Vagina (tissue), 2 donors: ENCODE measurements around the gene PTPN6. TPM values are rescaled to one million over a fixed set of nuclear protein-coding genes. Genes with fewer than 3 reads are reported as not detected.

Experiments
- DNase-seq, 2 donors: peaks; one replicate each; pipeline ENCODE4 v3.0.0-alpha.2; 2017; ENCODE audit errors: extremely low spot score in 2 of 2
- H3K27ac ChIP-seq: fragments of 200-600 bp; sonication (generic); one replicate; pipeline ENCODE4 v1.5.1; 2019
- H3K27me3 ChIP-seq: fragments of 200-600 bp; sonication (generic); one replicate; pipeline ENCODE4 v1.5.1; 2019
- H3K36me3 ChIP-seq, 2 donors: fragments of 200-600 bp; sonication (generic); one replicate each; pipeline ENCODE4 v1.5.1; 2017 to 2019
- H3K4me1 ChIP-seq: fragments of 200-600 bp; sonication (generic); one replicate; pipeline ENCODE4 v1.5.1; 2019
- H3K4me3 ChIP-seq, 2 donors: fragments of 200-600 bp; sonication (generic); 1 replicate in 1 of 2; 2 replicates in 1 of 2; pipeline ENCODE4 v1.5.1; 2016 to 2019
- H3K9me3 ChIP-seq: fragments of 200-600 bp; sonication (generic); one replicate; pipeline ENCODE4 v1.5.1; 2019
- CTCF ChIP-seq, 3 experiments: fragments of 450-650 bp in 2 of 3; fragments of 200-600 bp in 1 of 3; sonication (generic) in 1 of 3; IDR thresholded peaks; one replicate each; pipeline ENCODE4 v1.5.1; 2017 to 2019; ENCODE audit warnings: antibody characterized with exemption in 3 of 3, mild to moderate bottlenecking in 2 of 3, moderate library complexity in 2 of 3
- POLR2A ChIP-seq, 2 donors: fragments of 450-650 bp; IDR thresholded peaks; one replicate each; pipeline ENCODE4 v1.6.1; 2017; ENCODE audit warnings: antibody characterized with exemption in 2 of 2, mild to moderate bottlenecking in 2 of 2, moderate library complexity in 2 of 2
- POLR2AphosphoS5 ChIP-seq, 2 donors: sonication (generic); formaldehyde crosslinking; IDR thresholded peaks; one replicate each; pipeline ENCODE4 v1.9.0; 2017; ENCODE audit warnings: antibody characterized with exemption in 2 of 2, mild to moderate bottlenecking in 2 of 2, low read depth in 1 of 2; ENCODE audit not compliant: insufficient read depth in 1 of 2
- intact Hi-C: fragments of 100-400 bp; cut with DNase I; formaldehyde crosslinking; loops from one replicate; pipeline ENCODE4 v1.15.1; 2023
- total RNA-seq: library from RNA; depleted of rRNA; stranded (reverse); fragments of >200 nt; gene quantifications from one replicate; pipeline ENCODE4 v1.2.3, GENCODE V29; 2016

Gene PTPN6
- total RNA-seq, 1 donor from 2014 or later: 17.4 TPM

- H3K27me3 ChIP-seq: no peaks in the 10 kb centered on the region
- intact Hi-C loops: no loop called here
- peaks cover 9% of the 10 kb centered on the region for H3K4me1 ChIP-seq
- TF ChIP-seq POLR2AphosphoS5 (IDR thresholded peaks at IDR 0.05; ENCODE audit: insufficient read depth in 1 of 2, low read depth in 1 of 2) (no peak), CTCF (IDR thresholded peaks at IDR 0.05) (no peak), POLR2A (IDR thresholded peaks at IDR 0.05) (no peak)
- no peak for DNase-seq
- H3K9me3 ChIP-seq: no peaks in the 10 kb centered on the region
- H3K4me3 ChIP-seq: no peak overlapping the region
- H3K36me3 ChIP-seq: peaks cover 3 to 37% of the 10 kb centered on the region in 2 donors
- no peak overlapping the region for H3K27ac ChIP-seq
Measured at GRCh38 chr12:6981152-6982052, 30.2 kb downstream of the PTPN6 start.

GRCh38 chr12:6982532-6982931 is 31.4 kb downstream of the PTPN6 start:
- Histone ChIP-seq H3K9me3 (no peaks in the 10 kb centered on the region), H3K4me1 (peaks cover 9% of the 10 kb centered on the region), H3K27ac (no peak overlapping the region), H3K27me3 (no peaks in the 10 kb centered on the region), H3K36me3 (peaks cover 3 to 25% of the 10 kb centered on the region in 2 donors), H3K4me3 (no peak overlapping the region)
- intact Hi-C loops: no loop called here
- TF ChIP-seq POLR2A (IDR thresholded peaks at IDR 0.05): no peak
- no peak for TF ChIP-seq CTCF (IDR thresholded peaks at IDR 0.05)
- no peak for TF ChIP-seq POLR2AphosphoS5 (IDR thresholded peaks at IDR 0.05; ENCODE audit: insufficient read depth in 1 of 2, low read depth in 1 of 2)
- DNase-seq: no peak

GRCh38 chr12:6987956-6988553 is 36.9 kb downstream of the PTPN6 start:
- no peak for DNase-seq

GRCh38 chr12:6996040-6996441 is 44.9 kb downstream of the PTPN6 start:
- H3K36me3 ChIP-seq: no peaks in the 10 kb centered on the region
- TF ChIP-seq POLR2AphosphoS5 (IDR thresholded peaks at IDR 0.05; ENCODE audit: insufficient read depth in 1 of 2, low read depth in 1 of 2) (no peak), CTCF (IDR thresholded peaks at IDR 0.05) (no peak), POLR2A (IDR thresholded peaks at IDR 0.05) (no peak)

More at GRCh38 chr12:6987956-6988553, 36.9 kb downstream of the PTPN6 start:
- Histone ChIP-seq H3K4me1 (no peaks in the 10 kb centered on the region), H3K9me3 (no peaks in the 10 kb centered on the region), H3K27me3 (no peaks in the 10 kb centered on the region), H3K27ac (peak overlapping the region; percentile 20), H3K4me3 (no peak overlapping the region), H3K36me3 (peaks cover 0 to 5% of the 10 kb centered on the region in 2 donors)
- intact Hi-C loops: no loop called here
- TF ChIP-seq CTCF (IDR thresholded peaks at IDR 0.05): no peak
- no peak for TF ChIP-seq POLR2A (IDR thresholded peaks at IDR 0.05)
- no peak for TF ChIP-seq POLR2AphosphoS5 (IDR thresholded peaks at IDR 0.05; ENCODE audit: insufficient read depth in 1 of 2, low read depth in 1 of 2)

More at GRCh38 chr12:6996040-6996441, 44.9 kb downstream of the PTPN6 start:
- H3K9me3 ChIP-seq: no peaks in the 10 kb centered on the region
- intact Hi-C loops: no loop called here
- DNase-seq: no peak
- no peak overlapping the region for H3K27ac ChIP-seq
- no peaks in the 10 kb centered on the region for H3K27me3 ChIP-seq
- no peak overlapping the region for H3K4me3 ChIP-seq
- H3K4me1 ChIP-seq: peaks cover 9% of the 10 kb centered on the region
